Trophoblast cell (in vitro differentiated cells and primary cell): Measurements from ENCODE around the gene PCBP4.

Source experiments
- DNase-seq, 2 donors: peaks; one replicate each; pipeline ENCODE4 v3.0.0-alpha.2; 2016
- H2AFZ ChIP-seq: 2 replicates; pipeline ENCODE4 v1.6.1; 2013; ENCODE audit warnings: low read length, moderate library complexity, mild to moderate bottlenecking; ENCODE audit not compliant: insufficient read depth, poor library complexity
- H2AK5ac ChIP-seq: 2 replicates; pipeline ENCODE4 v1.6.1; 2013; ENCODE audit warnings: mild to moderate bottlenecking, low read length
- H2BK120ac ChIP-seq: 2 replicates; pipeline ENCODE4 v1.6.1; 2013; ENCODE audit warnings: low read length, mild to moderate bottlenecking, moderate library complexity; ENCODE audit not compliant: insufficient read depth, poor library complexity
- H2BK12ac ChIP-seq: 2 replicates; pipeline ENCODE4 v1.6.1; 2013; ENCODE audit warnings: mild to moderate bottlenecking, low read length, moderate library complexity
- H2BK5ac ChIP-seq: 2 replicates; pipeline ENCODE4 v1.6.1; 2013; ENCODE audit warnings: low read length, low read depth, moderate library complexity, mild to moderate bottlenecking; ENCODE audit not compliant: poor library complexity
- H3K14ac ChIP-seq: 2 replicates; pipeline ENCODE4 v1.6.1; 2013; ENCODE audit warnings: mild to moderate bottlenecking, low read length
- H3K18ac ChIP-seq: 2 replicates; pipeline ENCODE4 v1.6.1; 2013; ENCODE audit warnings: mild to moderate bottlenecking, low read length
- H3K23ac ChIP-seq: 2 replicates; pipeline ENCODE4 v1.6.1; 2013; ENCODE audit warnings: low read length
- H3K27ac ChIP-seq: 2 replicates; pipeline ENCODE4 v1.5.1; 2013; ENCODE audit warnings: low read depth, mild to moderate bottlenecking, inconsistent platforms, low read length, moderate library complexity
- H3K27me3 ChIP-seq: 2 replicates; pipeline ENCODE4 v1.6.1; 2013; ENCODE audit warnings: inconsistent platforms, mild to moderate bottlenecking, low read length, moderate library complexity; ENCODE audit not compliant: insufficient read depth
- H3K36me3 ChIP-seq, 2 experiments: 1 replicate in 1 of 2; 2 replicates in 1 of 2; pipeline ENCODE4 v1.6.1; 2013; ENCODE audit warnings: low read length in 2 of 2, mild to moderate bottlenecking in 2 of 2, moderate library complexity in 1 of 2; ENCODE audit not compliant: insufficient read depth in 2 of 2, control insufficient read depth in 1 of 2
- H3K4ac ChIP-seq: 2 replicates; pipeline ENCODE4 v1.6.1; 2013; ENCODE audit warnings: low read depth, mild to moderate bottlenecking, low read length, moderate library complexity
- H3K4me1 ChIP-seq, 2 experiments: 1 replicate in 1 of 2; 2 replicates in 1 of 2; pipeline ENCODE4 v1.6.1; 2013; ENCODE audit warnings: low read length in 2 of 2, mild to moderate bottlenecking in 2 of 2, moderate library complexity in 1 of 2; ENCODE audit not compliant: insufficient read depth in 2 of 2, control insufficient read depth in 1 of 2
- H3K4me2 ChIP-seq: 2 replicates; pipeline ENCODE4 v1.6.1; 2013; ENCODE audit warnings: inconsistent platforms, mild to moderate bottlenecking, low read length, moderate library complexity
- H3K4me3 ChIP-seq: 2 replicates; pipeline ENCODE4 v1.5.1; 2013; ENCODE audit warnings: mild to moderate bottlenecking, low read depth, low read length, inconsistent platforms
- H3K79me1 ChIP-seq: one replicate; pipeline ENCODE4 v1.6.1; 2013; ENCODE audit warnings: low read length
- H3K79me2 ChIP-seq: 2 replicates; pipeline ENCODE4 v1.6.1; 2013; ENCODE audit warnings: low read length, mild to moderate bottlenecking; ENCODE audit not compliant: control insufficient read depth, insufficient read depth, poor library complexity
- H3K9ac ChIP-seq: 2 replicates; pipeline ENCODE4 v1.6.1; 2013; ENCODE audit warnings: mild to moderate bottlenecking, low read length
- H3K9me3 ChIP-seq: 2 replicates; pipeline ENCODE4 v1.6.1; 2013; ENCODE audit warnings: low read depth, mild to moderate bottlenecking, control low read depth, inconsistent platforms, low read length; ENCODE audit not compliant: insufficient read depth
- H4K12ac ChIP-seq: 2 replicates; pipeline ENCODE4 v1.6.1; 2013; ENCODE audit warnings: low read depth, mild to moderate bottlenecking, low read length, moderate library complexity
- H4K8ac ChIP-seq: 2 replicates; pipeline ENCODE4 v1.6.1; 2013; ENCODE audit warnings: low read depth, mild to moderate bottlenecking, low read length, moderate library complexity
- H4K91ac ChIP-seq: one replicate; pipeline ENCODE4 v1.6.1; 2013; ENCODE audit warnings: low read depth, mild to moderate bottlenecking, low read length, moderate library complexity
- WGBS: extraction: QIAGEN DNeasy Blood & Tissue Kit; methylation state at CpG from one replicate; pipeline ENCODE4 v1.1.7; 2013; ENCODE audit warnings: missing lambda C conversion rate; ENCODE audit not compliant: insufficient read length, insufficient coverage; ENCODE audit errors: extremely low coverage; 5-methylcytosine and 5-hydroxymethylcytosine counted together

PCBP4 gene

GRCh38 chr3:51966016-51966415 lies 1.2 kb downstream of the PCBP4 start:
- no peak overlapping the region for H3K4me3 ChIP-seq
- H3K27me3 ChIP-seq = no peaks in the 10 kb centered on the region
- peaks cover 0 to 2% of the 10 kb centered on the region in 2 experiments for H3K36me3 ChIP-seq
- DNase-seq = no peak
- H3K27ac ChIP-seq = no peak overlapping the region
- WGBS = no CpG with 5 or more reads among the region's 2 CpGs
- no peak overlapping the region for H2BK120ac ChIP-seq
- no peaks in the 10 kb centered on the region for H3K9me3 ChIP-seq
- H4K91ac ChIP-seq = no peak overlapping the region
- no peak overlapping the region for H3K14ac ChIP-seq
- peaks cover 10% of the 10 kb centered on the region for H3K79me2 ChIP-seq
- H3K23ac ChIP-seq = no peak overlapping the region
- H2BK5ac ChIP-seq = no peak overlapping the region
- H2AFZ ChIP-seq = peak overlapping the region; percentile 5
- no peak overlapping the region for H3K18ac ChIP-seq
- peak overlapping the region; percentile 31 for H2AK5ac ChIP-seq
- no peak overlapping the region for H2BK12ac ChIP-seq
- H4K12ac ChIP-seq = no peak overlapping the region
- H3K79me1 ChIP-seq = peaks cover 13% of the 10 kb centered on the region
- H3K9ac ChIP-seq = no peak overlapping the region
- no peak overlapping the region for H4K8ac ChIP-seq
- no peak overlapping the region for H3K4me2 ChIP-seq
- H3K4ac ChIP-seq = no peak overlapping the region
- peaks cover 13 to 23% of the 10 kb centered on the region in 2 experiments for H3K4me1 ChIP-seq

DNA sequence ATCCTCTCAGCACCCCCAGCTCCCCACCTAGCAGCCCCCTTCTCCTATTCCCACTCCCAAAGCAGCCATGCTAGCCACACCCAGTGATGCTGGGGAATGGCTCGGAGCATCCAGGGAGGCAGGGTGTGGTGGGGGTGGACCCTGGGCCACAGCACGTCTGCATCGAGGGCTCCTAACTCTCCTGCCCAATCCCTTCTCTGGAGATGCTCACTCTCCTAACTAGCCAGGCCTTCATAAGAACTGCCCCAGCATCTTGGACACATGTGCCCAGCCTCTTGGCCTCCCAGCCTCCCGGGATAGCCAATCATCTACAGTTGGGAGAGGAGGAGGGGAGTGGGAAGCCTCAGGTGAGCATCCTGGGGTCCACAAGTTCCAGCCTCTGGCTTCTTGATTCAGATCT lies 2.7 kb downstream of the PCBP4 start:
- no peak overlapping the region for H3K4ac ChIP-seq
- H3K4me2 ChIP-seq = no peak overlapping the region
- peaks cover 13% of the 10 kb centered on the region for H3K79me1 ChIP-seq
- no peaks in the 10 kb centered on the region for H3K27me3 ChIP-seq
- no peak overlapping the region for H4K91ac ChIP-seq
- no peak overlapping the region for H2AFZ ChIP-seq
- H3K9ac ChIP-seq = no peak overlapping the region
- H2AK5ac ChIP-seq = no peak overlapping the region
- no peak overlapping the region for H3K27ac ChIP-seq
- no peak for DNase-seq
- no peak overlapping the region for H3K4me3 ChIP-seq
- H4K12ac ChIP-seq = no peak overlapping the region
- no peak overlapping the region for H2BK120ac ChIP-seq
- H3K18ac ChIP-seq = no peak overlapping the region
- H2BK5ac ChIP-seq = no peak overlapping the region
- H3K9me3 ChIP-seq = no peaks in the 10 kb centered on the region
- no peak overlapping the region for H2BK12ac ChIP-seq
- no peak overlapping the region for H4K8ac ChIP-seq
- no peak overlapping the region for H3K14ac ChIP-seq
- WGBS = no CpG with 5 or more reads among the region's 4 CpGs
- no peak overlapping the region for H3K23ac ChIP-seq
- H3K36me3 ChIP-seq = peaks cover 0 to 14% of the 10 kb centered on the region in 2 experiments
- H3K79me2 ChIP-seq = peaks cover 10% of the 10 kb centered on the region
- H3K4me1 ChIP-seq = peaks cover 13 to 23% of the 10 kb centered on the region in 2 experiments

GRCh38 chr3:51963951-51964451 lies 3.3 kb downstream of the PCBP4 start:
- no peak overlapping the region for H3K4me2 ChIP-seq
- peaks cover 13 to 23% of the 10 kb centered on the region in 2 experiments for H3K4me1 ChIP-seq
- H3K79me2 ChIP-seq = peaks cover 10% of the 10 kb centered on the region
- H3K27ac ChIP-seq = no peak overlapping the region
- H2BK12ac ChIP-seq = no peak overlapping the region
- H2AFZ ChIP-seq = no peak overlapping the region
- no peak overlapping the region for H3K14ac ChIP-seq
- WGBS = no CpG with 5 or more reads among the region's 12 CpGs
- no peak overlapping the region for H4K12ac ChIP-seq
- H3K9ac ChIP-seq = no peak overlapping the region
- no peaks in the 10 kb centered on the region for H3K9me3 ChIP-seq
- H3K18ac ChIP-seq = no peak overlapping the region
- DNase-seq = no peak
- H3K23ac ChIP-seq = no peak overlapping the region
- H3K27me3 ChIP-seq = no peaks in the 10 kb centered on the region
- H2BK5ac ChIP-seq = no peak overlapping the region
- H3K4ac ChIP-seq = no peak overlapping the region
- H2BK120ac ChIP-seq = no peak overlapping the region
- H4K8ac ChIP-seq = no peak overlapping the region
- no peak overlapping the region for H2AK5ac ChIP-seq
- no peak overlapping the region for H3K4me3 ChIP-seq
- peaks cover 13% of the 10 kb centered on the region for H3K79me1 ChIP-seq
- peaks cover 2 to 18% of the 10 kb centered on the region in 2 experiments for H3K36me3 ChIP-seq
- H4K91ac ChIP-seq = no peak overlapping the region

GRCh38 chr3:51962854-51963530 lies 4.3 kb downstream of the PCBP4 start:
- Histone ChIP-seq H3K4me2 (no peak overlapping the region), H3K4ac (no peak overlapping the region), H2AFZ (no peak overlapping the region)

More at GRCh38 chr3:51962854-51963530, 4.3 kb downstream of the PCBP4 start:
- Histone ChIP-seq H3K27ac (no peak overlapping the region), H3K23ac (no peak overlapping the region), H3K18ac (no peak overlapping the region), H3K9ac (no peak overlapping the region), H3K14ac (no peak overlapping the region), H4K12ac (no peak overlapping the region), H2AK5ac (no peak overlapping the region), H4K91ac (no peak overlapping the region), H3K9me3 (peaks cover under 1% of the 10 kb centered on the region), H3K4me1 (peaks cover 5 to 14% of the 10 kb centered on the region in 2 experiments), H3K36me3 (peaks cover 9 to 26% of the 10 kb centered on the region in 2 experiments), H2BK120ac (no peak overlapping the region), H3K27me3 (no peaks in the 10 kb centered on the region), H2BK5ac (no peak overlapping the region), H2BK12ac (no peak overlapping the region), H3K79me2 (peaks cover 8% of the 10 kb centered on the region), H3K4me3 (no peak overlapping the region), H4K8ac (no peak overlapping the region), H3K79me1 (peaks cover 11% of the 10 kb centered on the region)
- DNase-seq = no peak
- WGBS = no CpG with 5 or more reads among the region's 6 CpGs
